HG03064 (cell line): ENCODE results near the gene FITM2.
A peak's percentile ranks its signal among the peaks of the same experiment; 100 is the strongest.
"Not testable (repeated sequence)": the region's sequence is repeated elsewhere in the genome, so short reads cannot be mapped to it uniquely, and the experiment has no call there.

Experiments
- ATAC-seq: cut with Tn5 transposase; IDR thresholded peaks from one replicate; pipeline ENCODE4 v1.9.1; 2021; ENCODE audit warnings: low read depth; ENCODE audit not compliant: unreplicated experiment

The FITM2 gene, protein sequence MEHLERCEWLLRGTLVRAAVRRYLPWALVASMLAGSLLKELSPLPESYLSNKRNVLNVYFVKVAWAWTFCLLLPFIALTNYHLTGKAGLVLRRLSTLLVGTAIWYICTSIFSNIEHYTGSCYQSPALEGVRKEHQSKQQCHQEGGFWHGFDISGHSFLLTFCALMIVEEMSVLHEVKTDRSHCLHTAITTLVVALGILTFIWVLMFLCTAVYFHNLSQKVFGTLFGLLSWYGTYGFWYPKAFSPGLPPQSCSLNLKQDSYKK

GRCh38 chr20:44310664-44311639, at the start of gene FITM2:
FITM2 (minus strand) TSS chr20:44311202; CDS start chr20:44311148, 54 bp downstream.
- ATAC-seq: peak; percentile 88

DNA sequence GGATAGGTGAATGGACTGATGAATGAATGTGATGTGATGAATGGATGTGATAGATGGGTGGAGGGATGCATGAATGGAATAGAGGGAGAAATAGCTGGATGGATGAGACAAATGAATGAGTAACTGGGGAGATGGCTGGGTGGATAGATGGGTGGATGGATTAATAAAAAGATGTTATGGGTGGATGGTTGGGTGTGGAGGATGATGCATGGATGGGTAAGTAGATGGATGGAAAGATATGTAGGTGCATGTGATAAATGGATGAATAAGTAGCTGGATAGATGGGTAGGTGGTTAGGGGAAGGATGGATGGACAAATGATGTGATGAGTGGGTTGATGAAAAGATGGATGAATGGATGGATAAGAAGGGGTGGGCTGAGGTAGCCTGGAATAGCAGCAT, 49.2 kb upstream of the FITM2 start:
- ATAC-seq: no peak

GRCh38 chr20:44358776-44359175, 47.8 kb upstream of the FITM2 start:
- ATAC-seq: no peak

DNA sequence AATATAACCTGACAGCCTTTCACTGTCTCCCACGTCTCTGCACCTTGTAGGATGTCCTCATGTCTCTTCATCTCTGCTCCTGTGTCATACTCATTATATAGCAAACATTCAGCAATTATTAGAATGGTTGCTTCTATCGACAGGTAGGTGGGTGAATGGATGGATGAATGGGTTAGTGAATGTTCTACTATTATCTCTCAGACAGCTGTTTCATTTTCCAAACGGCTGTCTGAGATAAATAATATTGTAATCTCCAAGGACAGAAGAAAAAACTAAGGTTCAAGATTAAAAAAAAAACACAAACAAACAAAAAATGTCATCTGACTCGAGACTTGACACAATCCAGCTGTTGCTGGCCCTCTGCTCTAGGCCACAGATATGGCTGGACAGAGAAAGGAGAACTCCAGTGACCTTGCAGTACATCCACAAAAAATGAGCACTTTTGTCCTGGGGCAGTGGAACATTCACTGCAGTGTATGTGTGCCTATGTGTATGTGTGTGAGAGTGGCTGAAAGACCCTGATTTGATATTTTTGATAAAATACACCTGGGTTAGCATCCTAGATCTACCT, 46.6 kb upstream of the FITM2 start:
- no peak for ATAC-seq

DNA sequence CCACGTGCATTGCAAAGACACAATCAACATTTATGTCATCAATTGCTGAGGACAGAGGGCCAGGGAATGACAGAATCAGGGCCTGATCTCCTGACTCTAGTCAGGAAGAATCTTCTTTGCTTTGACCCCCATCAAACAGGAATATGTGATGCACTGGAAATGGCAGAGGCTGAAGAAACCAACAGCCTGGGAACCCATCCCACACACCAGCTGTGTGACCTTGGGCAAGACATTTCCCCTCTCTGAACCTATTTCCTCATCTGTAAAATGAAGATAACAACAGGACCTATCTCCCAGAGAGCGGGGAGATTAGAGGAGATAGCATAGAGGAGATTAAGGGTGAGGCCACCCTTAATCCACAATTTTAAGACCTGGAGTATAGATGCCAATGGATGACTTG, 46.0 kb upstream of the FITM2 start:
- ATAC-seq: no peak

DNA sequence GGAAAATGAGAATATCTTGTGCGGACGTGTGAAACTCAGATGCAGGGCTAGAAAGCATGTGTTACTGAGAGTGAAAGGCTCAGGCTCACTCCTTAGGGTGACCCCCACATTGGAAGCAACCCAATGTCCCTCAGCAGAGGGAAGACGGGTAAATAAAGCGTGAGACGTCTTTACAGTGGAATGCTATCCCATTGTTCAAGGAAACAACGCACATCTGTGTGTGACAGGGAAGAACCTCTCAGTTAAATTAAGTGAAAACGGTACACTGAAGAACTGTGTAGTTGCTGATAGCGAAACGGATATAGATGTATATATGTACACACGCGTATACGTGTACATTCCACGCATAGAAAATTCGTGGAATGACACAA, 45.3 kb upstream of the FITM2 start:
- ATAC-seq: no peak

GRCh38 chr20:44355498-44356352, 44.7 kb upstream of the FITM2 start, which contains the start of gene HNF4A:
HNF4A (plus strand) TSS chr20:44355699; CDS start chr20:44355805, 106 bp downstream.
- no peak for ATAC-seq

- no peak for ATAC-seq
Measured at GRCh38 chr20:44354979-44355497, 44.0 kb upstream of the FITM2 start.

GRCh38 chr20:44350567-44350966, 39.6 kb upstream of the FITM2 start:
- no peak for ATAC-seq

- ATAC-seq: no peak
Measured at GRCh38 chr20:44349349-44349748, 38.3 kb upstream of the FITM2 start.

DNA sequence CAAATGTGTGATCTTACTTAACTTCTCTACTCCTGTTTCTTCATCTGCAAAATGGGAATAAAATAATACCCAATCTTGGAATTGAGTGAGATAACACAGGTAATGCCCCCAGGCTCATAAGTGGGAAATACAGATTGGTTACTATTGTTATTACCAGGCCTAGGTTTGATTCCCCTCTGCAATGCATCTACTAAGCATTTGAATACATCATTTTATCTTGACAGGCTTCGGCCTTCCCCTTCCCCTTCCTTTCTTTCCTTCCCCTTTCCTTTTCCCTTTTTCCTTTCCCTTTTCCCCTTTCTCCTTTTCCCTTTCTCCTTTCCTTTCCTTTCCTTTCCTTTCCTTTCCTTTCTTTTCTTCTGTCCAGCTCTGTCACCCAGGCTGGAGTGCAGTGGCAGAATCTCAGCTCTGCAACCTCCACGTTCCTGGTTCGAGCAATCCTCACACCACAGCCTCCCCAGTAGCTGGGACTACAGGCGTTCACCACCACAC, 37.2 kb upstream of the FITM2 start:
- ATAC-seq: no peak

GRCh38 chr20:44345941-44346340, 34.9 kb upstream of the FITM2 start:
- not testable (repeated sequence) for ATAC-seq

DNA sequence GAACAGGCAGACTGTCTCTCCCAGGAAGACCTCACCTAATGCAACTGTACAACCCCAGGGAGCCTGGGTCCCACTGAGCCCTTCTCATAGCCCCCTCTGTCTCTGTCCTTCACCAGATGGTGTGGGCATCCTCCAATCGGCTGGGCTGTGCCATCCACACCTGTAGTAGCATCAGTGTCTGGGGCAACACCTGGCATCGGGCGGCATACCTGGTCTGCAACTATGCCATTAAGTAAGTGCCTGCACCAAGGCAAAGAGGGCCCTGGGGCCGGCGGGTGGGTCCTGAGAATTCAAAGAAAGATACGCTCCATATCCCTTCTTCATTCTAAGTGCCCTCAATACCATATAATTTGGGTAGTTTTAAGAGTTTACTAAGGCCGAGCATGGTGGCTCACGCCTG, 34.1 kb upstream of the FITM2 start:
- ATAC-seq: no peak

DNA sequence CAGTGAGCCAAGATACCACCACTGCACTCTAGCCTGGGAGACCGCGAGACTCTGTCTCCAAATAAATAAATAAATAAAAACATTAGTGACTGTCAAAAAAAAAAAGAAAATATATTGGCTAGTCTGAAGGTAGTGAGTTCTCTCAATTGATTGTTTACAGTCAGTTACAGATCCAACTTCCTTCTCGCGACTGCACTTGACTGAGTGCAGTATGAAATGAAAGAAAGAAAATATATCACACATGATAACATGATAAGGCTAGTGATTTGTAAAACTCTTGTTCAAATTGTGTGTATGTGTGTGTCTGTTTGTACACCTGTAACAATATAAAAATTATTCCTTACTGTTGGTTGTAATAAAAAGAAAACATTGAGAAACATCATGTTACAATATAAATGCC, 33.7 kb upstream of the FITM2 start:
- ATAC-seq: no peak

GRCh38 chr20:44343162-44343675, 32.2 kb upstream of the FITM2 start:
- no peak for ATAC-seq

DNA sequence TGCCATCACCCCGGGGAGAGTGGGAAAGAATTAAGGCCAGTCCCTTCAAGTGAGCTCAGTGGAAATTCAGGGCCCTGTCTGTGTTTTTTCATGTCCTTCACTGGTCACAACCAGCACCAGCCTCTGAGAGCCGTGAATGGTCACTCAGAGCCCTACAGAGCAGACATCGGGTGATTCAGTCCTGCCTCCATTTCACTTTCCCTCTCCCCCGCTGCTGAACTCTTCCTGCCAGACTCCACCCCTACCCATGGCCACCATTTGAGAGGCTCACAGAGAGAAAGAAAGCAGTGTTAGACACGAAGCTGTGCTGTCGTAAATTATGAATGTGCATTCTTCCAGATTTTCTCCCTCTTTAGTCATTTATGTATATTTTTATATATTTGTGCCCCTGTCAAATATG, 31.2 kb upstream of the FITM2 start:
- no peak for ATAC-seq

DNA sequence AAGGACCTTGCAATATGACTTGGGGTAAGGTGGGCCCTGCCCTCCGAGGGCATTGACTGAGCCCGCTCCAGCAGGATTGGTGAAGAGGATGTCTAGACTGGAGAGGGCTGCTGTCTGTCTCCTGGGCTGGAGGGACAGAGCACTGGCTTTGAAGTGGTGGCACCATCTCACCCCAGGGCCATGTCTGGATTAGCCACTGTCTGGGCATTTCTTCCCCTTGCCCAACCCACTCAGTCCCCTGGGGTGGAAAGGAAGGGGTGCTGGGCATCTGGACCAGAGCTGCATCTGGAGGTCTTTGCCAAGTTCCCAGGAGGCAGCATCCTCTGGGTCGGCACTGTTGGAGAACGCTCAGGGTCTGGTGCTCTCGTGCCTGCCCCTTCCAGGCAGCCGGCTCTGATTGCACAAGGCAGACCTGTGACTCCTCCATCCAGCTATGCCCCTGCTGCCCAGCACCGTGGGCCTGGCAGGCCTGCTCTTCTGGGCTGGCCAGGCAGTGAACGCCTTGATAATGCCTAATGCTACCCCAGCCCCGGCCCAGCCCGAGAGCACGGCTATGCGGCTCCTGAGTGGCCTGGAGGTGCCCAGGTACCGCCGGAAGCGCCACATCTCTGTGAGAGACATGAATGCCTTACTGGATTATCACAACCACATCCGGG, 25.9 kb upstream of the FITM2 start, which contains the start of gene R3HDML:
Gene R3HDML (plus strand): TSS at position 319 of the 656 bp plus-strand sequence. CDS start 115 bp downstream, at position 434.
- ATAC-seq: no peak

DNA sequence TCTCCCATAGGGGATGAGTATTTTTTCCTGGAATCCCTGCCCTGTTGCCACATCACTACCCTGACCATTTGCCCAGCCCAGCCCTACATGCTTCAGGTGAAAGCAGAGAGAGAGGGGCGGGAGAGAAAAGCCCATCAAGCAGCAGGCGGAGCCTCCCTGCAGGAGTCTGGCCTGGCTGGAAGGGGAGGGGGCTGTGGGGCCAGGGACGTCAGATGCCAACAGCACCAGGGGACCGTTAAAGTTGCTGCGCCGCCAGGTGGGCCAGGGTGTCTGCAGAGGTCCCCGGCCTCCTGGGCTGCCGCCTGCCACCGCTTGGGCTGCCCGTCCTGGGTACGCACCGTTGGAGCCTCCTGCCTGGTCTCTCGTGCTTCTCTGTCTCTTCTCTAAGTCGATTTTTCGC, 25.1 kb upstream of the FITM2 start:
- no peak for ATAC-seq

DNA sequence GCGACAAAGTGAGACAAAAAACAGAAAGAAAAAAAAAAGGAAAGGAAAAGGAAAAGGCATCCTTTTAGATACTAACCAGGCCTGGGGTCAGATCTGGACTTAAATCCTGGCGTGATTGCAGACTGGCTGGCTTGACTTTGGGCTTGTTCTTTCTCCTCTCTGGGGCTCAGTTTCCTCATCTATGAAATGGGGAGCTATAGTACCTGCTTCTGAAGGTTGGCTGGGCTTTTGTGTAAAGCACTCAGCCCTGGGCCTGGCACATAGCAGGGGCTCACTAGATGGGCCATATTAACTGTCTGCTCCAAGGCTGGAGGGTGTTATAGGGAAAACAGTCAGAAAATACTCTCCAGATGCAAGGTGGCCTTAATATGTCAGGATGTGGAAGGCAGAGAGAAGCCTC, 24.7 kb upstream of the FITM2 start:
- ATAC-seq: no peak
